WERI-Rb-1 (cell line): ENCODE measurements around the gene RABGGTA.

ENCODE experiments used
- DNase-seq: peaks from one replicate; pipeline ENCODE4 v3.0.0-alpha.2; 2020
- H3K27ac ChIP-seq: fragments of 250-450 bp; sonication (Bioruptor Pico); 2 replicates; pipeline ENCODE4 v1.5.1; 2020; ENCODE audit warnings: mild to moderate bottlenecking, moderate library complexity
- H3K27me3 ChIP-seq: fragments of 250-450 bp; sonication (Bioruptor Pico); 2 replicates; pipeline ENCODE4 v1.5.1; 2021; ENCODE audit warnings: mild to moderate bottlenecking, low read depth, moderate library complexity; ENCODE audit not compliant: insufficient read depth, severe bottlenecking
- H3K36me3 ChIP-seq: fragments of 250-450 bp; sonication (Bioruptor Pico); 2 replicates; pipeline ENCODE4 v1.5.1; 2020; ENCODE audit warnings: mild to moderate bottlenecking, moderate library complexity
- H3K4me3 ChIP-seq: 2 replicates; pipeline ENCODE4 v1.5.1; 2011; ENCODE audit warnings: low read depth, mild to moderate bottlenecking, control low read depth, low read length
- H3K9me3 ChIP-seq: fragments of 250-450 bp; sonication (Bioruptor Pico); 2 replicates; pipeline ENCODE4 v1.5.1; 2021; ENCODE audit warnings: mild to moderate bottlenecking, moderate library complexity; ENCODE audit not compliant: severe bottlenecking
- TF ChIP-seq, protein P1 (sequence below): IDR thresholded peaks from 2 replicates; pipeline ENCODE4 v1.5.1; 2011; ENCODE audit warnings: low read depth, mild to moderate bottlenecking, control low read depth, inconsistent platforms, low read length

RABGGTA gene

DNA sequence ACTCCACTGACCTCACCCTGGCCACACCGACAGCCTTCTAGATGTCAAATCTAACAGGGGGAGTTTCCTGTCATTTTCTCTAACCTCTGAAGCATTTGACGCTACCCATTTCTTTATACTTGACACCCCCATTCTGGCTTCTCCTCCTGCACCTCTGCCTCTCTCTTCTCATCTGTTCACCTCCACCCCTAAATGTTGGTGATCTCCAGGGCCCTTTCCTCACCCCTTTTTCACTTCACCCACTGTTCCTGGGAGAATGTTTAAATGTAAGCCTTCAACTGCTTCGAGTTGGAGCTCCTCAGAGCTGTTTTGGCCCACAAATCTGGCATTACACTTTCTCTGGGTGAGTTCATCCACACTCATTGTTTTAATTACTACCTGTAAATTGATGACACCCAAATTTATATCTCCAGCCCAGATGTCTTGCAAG lies 452 bp upstream of the RABGGTA start:
- Histone ChIP-seq H3K27ac (peak overlapping the region; percentile 94), H3K4me3 (peak overlapping the region; percentile 65), H3K9me3 (no peaks in the 10 kb centered on the region), H3K27me3 (no peaks in the 10 kb centered on the region), H3K36me3 (no peaks in the 10 kb centered on the region)
- TF ChIP-seq, protein P1, sequence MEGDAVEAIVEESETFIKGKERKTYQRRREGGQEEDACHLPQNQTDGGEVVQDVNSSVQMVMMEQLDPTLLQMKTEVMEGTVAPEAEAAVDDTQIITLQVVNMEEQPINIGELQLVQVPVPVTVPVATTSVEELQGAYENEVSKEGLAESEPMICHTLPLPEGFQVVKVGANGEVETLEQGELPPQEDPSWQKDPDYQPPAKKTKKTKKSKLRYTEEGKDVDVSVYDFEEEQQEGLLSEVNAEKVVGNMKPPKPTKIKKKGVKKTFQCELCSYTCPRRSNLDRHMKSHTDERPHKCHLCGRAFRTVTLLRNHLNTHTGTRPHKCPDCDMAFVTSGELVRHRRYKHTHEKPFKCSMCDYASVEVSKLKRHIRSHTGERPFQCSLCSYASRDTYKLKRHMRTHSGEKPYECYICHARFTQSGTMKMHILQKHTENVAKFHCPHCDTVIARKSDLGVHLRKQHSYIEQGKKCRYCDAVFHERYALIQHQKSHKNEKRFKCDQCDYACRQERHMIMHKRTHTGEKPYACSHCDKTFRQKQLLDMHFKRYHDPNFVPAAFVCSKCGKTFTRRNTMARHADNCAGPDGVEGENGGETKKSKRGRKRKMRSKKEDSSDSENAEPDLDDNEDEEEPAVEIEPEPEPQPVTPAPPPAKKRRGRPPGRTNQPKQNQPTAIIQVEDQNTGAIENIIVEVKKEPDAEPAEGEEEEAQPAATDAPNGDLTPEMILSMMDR = no peak
- no peak for DNase-seq

DNA sequence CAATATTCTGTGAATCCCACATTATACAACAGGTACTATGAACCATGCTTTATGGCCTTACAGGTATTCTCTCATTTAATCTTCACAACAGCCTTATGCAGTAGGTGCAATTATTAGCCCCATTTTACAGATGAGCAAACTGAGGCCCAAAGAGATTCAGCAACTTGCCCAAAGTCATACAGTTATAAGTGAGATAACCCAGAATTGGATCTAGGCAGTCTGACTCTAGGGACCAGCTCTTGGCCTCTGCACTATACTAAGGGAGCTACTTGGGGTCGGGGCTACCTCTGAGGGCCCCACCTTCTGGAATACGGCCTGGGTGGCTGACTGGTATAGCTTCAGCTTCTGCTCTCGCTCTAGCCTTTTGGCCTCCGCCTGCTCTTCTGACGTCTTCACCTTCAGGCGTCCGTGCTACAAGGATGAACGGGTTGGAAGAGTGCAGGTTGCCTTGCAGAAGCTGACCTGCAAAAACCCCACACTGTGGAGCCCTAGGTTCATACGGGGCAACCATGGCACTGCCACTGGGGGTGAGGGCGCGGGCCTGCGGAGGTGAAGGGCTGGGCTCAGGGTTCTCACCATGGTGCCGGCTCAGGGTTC lies 762 bp downstream of the RABGGTA start:
- TF ChIP-seq, protein P1 = no peak
- Histone ChIP-seq H3K36me3 (no peaks in the 10 kb centered on the region), H3K27ac (peak overlapping the region; percentile 94), H3K27me3 (no peaks in the 10 kb centered on the region), H3K9me3 (no peaks in the 10 kb centered on the region), H3K4me3 (peak overlapping the region; percentile 65)
- no peak for DNase-seq

DNA sequence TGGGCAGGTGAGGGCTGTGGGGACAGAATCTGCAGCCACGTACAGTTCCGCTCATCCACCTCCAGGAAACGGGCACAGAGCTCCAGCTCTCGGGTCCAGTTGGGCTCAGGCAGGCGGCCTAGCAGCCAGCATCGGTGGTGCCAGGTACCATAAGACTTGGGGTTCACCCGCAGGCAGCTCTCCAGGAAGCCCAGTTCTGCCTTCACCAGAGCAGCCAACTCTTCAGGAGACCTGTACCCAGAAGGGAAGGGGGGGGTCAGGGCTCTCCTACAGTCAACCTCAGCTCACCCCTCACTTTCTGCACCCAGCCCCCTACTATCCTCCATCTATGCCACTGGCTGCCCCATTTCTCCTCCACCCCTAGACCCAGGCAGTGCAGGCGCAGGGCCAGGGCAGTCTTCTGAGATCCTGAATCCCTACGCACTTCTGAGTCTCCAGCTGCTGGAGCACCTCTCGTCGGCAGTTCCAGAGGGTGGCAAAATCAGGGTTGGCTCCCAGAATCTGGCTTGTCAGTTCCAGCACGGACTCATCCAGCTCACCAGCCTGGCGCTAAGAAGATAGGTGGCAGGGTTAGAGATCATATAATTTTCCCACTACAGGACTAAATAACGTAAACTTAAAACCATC lies 1.4 kb downstream of the RABGGTA start:
- Histone ChIP-seq H3K27ac (no peak overlapping the region), H3K27me3 (no peaks in the 10 kb centered on the region), H3K4me3 (no peak overlapping the region), H3K9me3 (no peaks in the 10 kb centered on the region), H3K36me3 (no peaks in the 10 kb centered on the region)
- TF ChIP-seq, protein P1 = no peak
- DNase-seq = no peak

DNA sequence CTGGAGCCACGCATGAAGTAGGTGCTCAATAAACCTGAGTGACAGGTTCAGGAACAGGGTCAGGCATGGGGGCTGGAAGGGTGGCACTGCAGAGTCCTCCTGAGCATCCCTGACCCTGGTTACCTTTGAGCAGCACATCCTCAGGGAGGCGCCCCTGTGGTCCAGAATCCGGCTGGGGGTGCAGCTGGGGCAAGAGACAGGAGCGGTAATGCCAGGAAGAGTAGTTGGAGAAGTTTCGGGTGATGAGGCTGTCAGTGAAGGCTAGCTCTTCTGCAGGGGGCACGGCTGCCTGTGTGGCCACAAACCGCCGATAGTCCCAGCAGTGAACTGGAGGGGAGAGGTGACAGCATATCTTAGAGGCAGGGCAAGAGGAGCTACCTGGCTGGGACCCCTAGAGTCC lies 2.0 kb downstream of the RABGGTA start:
- H3K27me3 ChIP-seq = no peaks in the 10 kb centered on the region
- no peak for DNase-seq
- no peak overlapping the region for H3K4me3 ChIP-seq
- H3K36me3 ChIP-seq = no peaks in the 10 kb centered on the region
- H3K27ac ChIP-seq = no peak overlapping the region
- TF ChIP-seq, protein P1 = no peak
- H3K9me3 ChIP-seq = no peaks in the 10 kb centered on the region

DNA sequence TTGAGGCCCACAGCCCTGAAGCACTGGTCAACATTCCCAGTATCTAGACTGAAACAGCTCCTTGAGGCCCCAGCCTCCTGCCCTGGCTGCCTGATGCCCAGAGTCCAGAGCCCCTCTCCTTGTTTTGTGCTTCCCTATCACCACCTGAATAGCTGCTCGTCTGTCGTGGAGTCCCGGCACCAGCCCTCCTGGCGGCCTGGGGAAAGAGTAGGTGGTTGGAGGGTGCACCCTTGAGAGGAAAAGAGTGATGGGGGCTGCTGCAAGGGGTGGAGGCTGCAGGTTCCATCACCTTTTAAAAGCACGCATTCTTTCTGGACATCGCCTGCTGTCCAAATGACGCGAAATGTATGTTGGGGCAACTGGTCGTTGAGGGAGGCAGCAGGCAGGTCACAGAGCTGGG lies 3.2 kb downstream of the RABGGTA start:
- Histone ChIP-seq H3K36me3 (no peaks in the 10 kb centered on the region), H3K4me3 (no peak overlapping the region), H3K27ac (no peak overlapping the region), H3K27me3 (no peaks in the 10 kb centered on the region), H3K9me3 (no peaks in the 10 kb centered on the region)
- TF ChIP-seq, protein P1 = no peak
- DNase-seq = no peak

DNA sequence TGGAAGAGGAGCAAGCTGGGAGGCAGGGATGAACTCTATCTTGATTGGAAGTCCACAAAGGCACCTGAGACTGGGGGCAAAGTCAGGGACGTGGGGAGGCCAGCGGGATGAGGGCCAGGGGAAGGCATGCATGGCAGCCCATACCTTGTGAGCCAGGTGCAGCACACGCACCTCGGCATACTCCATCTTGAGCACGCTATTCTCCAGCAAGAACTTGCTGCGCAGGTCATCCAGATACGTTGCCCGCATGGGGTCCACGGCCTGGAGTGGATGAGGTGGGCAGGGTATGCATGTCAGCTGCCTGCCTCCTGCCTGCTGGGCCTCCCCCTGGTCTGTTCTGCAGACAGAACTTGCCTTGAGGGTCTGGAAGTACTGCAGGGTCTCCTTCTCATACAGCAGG lies 3.9 kb downstream of the RABGGTA start:
- H3K27me3 ChIP-seq = no peaks in the 10 kb centered on the region
- no peak overlapping the region for H3K4me3 ChIP-seq
- H3K9me3 ChIP-seq = no peaks in the 10 kb centered on the region
- TF ChIP-seq, protein P1 = no peak
- H3K27ac ChIP-seq = no peak overlapping the region
- H3K36me3 ChIP-seq = no peaks in the 10 kb centered on the region
- DNase-seq = no peak
